Skeletal muscle satellite cell (primary cell): ENCODE data around the gene GJC2.
A peak's percentile ranks its signal among the peaks of the same experiment; 100 is the strongest.

Experiments used
- H3K27me3 ChIP-seq: 2 replicates; pipeline ENCODE4 v1.7.0; 2013; ENCODE audit warnings: low read length; ENCODE audit not compliant: control insufficient read depth, insufficient read depth
- H3K36me3 ChIP-seq: 2 replicates; pipeline ENCODE4 v1.7.0; 2013; ENCODE audit warnings: mild to moderate bottlenecking, control low read depth, low read length; ENCODE audit not compliant: insufficient read depth
- H3K4me1 ChIP-seq: 2 replicates; pipeline ENCODE4 v1.7.0; 2013; ENCODE audit warnings: low read length; ENCODE audit not compliant: control insufficient read depth, insufficient read depth
- H3K4me2 ChIP-seq: 2 replicates; pipeline ENCODE4 v1.7.0; 2013; ENCODE audit warnings: mild to moderate bottlenecking, low read length
- H3K4me3 ChIP-seq: 2 replicates; pipeline ENCODE4 v1.7.0; 2013; ENCODE audit warnings: low read length
- H3K9ac ChIP-seq: 2 replicates; pipeline ENCODE4 v1.7.0; 2013; ENCODE audit warnings: mild to moderate bottlenecking, low read depth, low read length, moderate library complexity
- H3K9me3 ChIP-seq: replicated peaks from 2 replicates; pipeline ENCODE4 v1.7.0; 2013; ENCODE audit warnings: mild to moderate bottlenecking, control low read depth, low read length

GJC2 gene

GRCh38 chr1:228147151-228147693, 2.5 kb upstream of the GJC2 start:
- Histone ChIP-seq H3K4me2 (no peak overlapping the region), H3K27me3 (no peaks in the 10 kb centered on the region), H3K36me3 (peaks cover 59% of the 10 kb centered on the region), H3K9me3 (no peaks in the 10 kb centered on the region), H3K4me1 (peaks cover 55% of the 10 kb centered on the region), H3K4me3 (no peak overlapping the region), H3K9ac (no peak overlapping the region)

- Histone ChIP-seq H3K36me3 (peaks cover 59% of the 10 kb centered on the region), H3K9ac (no peak overlapping the region), H3K27me3 (no peaks in the 10 kb centered on the region), H3K4me2 (no peak overlapping the region), H3K9me3 (no peaks in the 10 kb centered on the region), H3K4me1 (peaks cover 50% of the 10 kb centered on the region), H3K4me3 (no peak overlapping the region)
Measured at GRCh38 chr1:228147768-228148167, 2.0 kb upstream of the GJC2 start.

- H3K9ac ChIP-seq: no peak overlapping the region
- peaks cover 44% of the 10 kb centered on the region for H3K4me1 ChIP-seq
- no peaks in the 10 kb centered on the region for H3K9me3 ChIP-seq
- no peak overlapping the region for H3K4me3 ChIP-seq
- no peaks in the 10 kb centered on the region for H3K27me3 ChIP-seq
- no peak overlapping the region for H3K4me2 ChIP-seq
- H3K36me3 ChIP-seq: peaks cover 57% of the 10 kb centered on the region
Measured at GRCh38 chr1:228148196-228148861, 1.4 kb upstream of the GJC2 start.

GRCh38 chr1:228148935-228149405, 760 bp upstream of the GJC2 start:
- H3K36me3 ChIP-seq: peaks cover 54% of the 10 kb centered on the region
- no peaks in the 10 kb centered on the region for H3K27me3 ChIP-seq
- H3K4me1 ChIP-seq: peaks cover 38% of the 10 kb centered on the region
- H3K4me2 ChIP-seq: no peak overlapping the region
- H3K4me3 ChIP-seq: no peak overlapping the region
- H3K9me3 ChIP-seq: no peaks in the 10 kb centered on the region
- H3K9ac ChIP-seq: peak overlapping the region; percentile 4

GRCh38 chr1:228150120-228150460, 360 bp downstream of the GJC2 start:
- H3K36me3 ChIP-seq: peaks cover 44% of the 10 kb centered on the region
- H3K4me3 ChIP-seq: no peak overlapping the region
- peak overlapping the region; percentile 31 for H3K9ac ChIP-seq
- H3K27me3 ChIP-seq: no peaks in the 10 kb centered on the region
- H3K4me2 ChIP-seq: peak overlapping the region; percentile 0
- peaks cover 33% of the 10 kb centered on the region for H3K4me1 ChIP-seq
- H3K9me3 ChIP-seq: no peaks in the 10 kb centered on the region

GRCh38 chr1:228150461-228151179, 890 bp downstream of the GJC2 start:
- H3K4me3 ChIP-seq: no peak overlapping the region
- H3K36me3 ChIP-seq: peaks cover 39% of the 10 kb centered on the region
- peak overlapping the region; percentile 31 for H3K9ac ChIP-seq
- H3K27me3 ChIP-seq: no peaks in the 10 kb centered on the region
- no peaks in the 10 kb centered on the region for H3K9me3 ChIP-seq
- peaks cover 33% of the 10 kb centered on the region for H3K4me1 ChIP-seq
- peak overlapping the region; percentile 26 for H3K4me2 ChIP-seq

GRCh38 chr1:228151180-228151925, 1.6 kb downstream of the GJC2 start:
- Histone ChIP-seq H3K27me3 (no peaks in the 10 kb centered on the region), H3K36me3 (peaks cover 32% of the 10 kb centered on the region), H3K4me3 (no peak overlapping the region), H3K4me1 (peaks cover 33% of the 10 kb centered on the region), H3K4me2 (no peak overlapping the region), H3K9ac (no peak overlapping the region), H3K9me3 (no peaks in the 10 kb centered on the region)

GRCh38 chr1:228152097-228152917, 2.6 kb downstream of the GJC2 start:
- H3K9ac ChIP-seq: no peak overlapping the region
- H3K9me3 ChIP-seq: no peaks in the 10 kb centered on the region
- no peaks in the 10 kb centered on the region for H3K27me3 ChIP-seq
- no peak overlapping the region for H3K4me3 ChIP-seq
- H3K36me3 ChIP-seq: peaks cover 24% of the 10 kb centered on the region
- no peak overlapping the region for H3K4me2 ChIP-seq
- peaks cover 33% of the 10 kb centered on the region for H3K4me1 ChIP-seq

- H3K27me3 ChIP-seq: peaks cover 2% of the 10 kb centered on the region
- peaks cover 33% of the 10 kb centered on the region for H3K4me1 ChIP-seq
- no peak overlapping the region for H3K4me2 ChIP-seq
- H3K9ac ChIP-seq: no peak overlapping the region
- no peaks in the 10 kb centered on the region for H3K9me3 ChIP-seq
- H3K36me3 ChIP-seq: peaks cover 18% of the 10 kb centered on the region
- H3K4me3 ChIP-seq: no peak overlapping the region
Measured at GRCh38 chr1:228152918-228153258, 3.2 kb downstream of the GJC2 start.

- H3K27me3 ChIP-seq: peaks cover 10% of the 10 kb centered on the region
- no peaks in the 10 kb centered on the region for H3K9me3 ChIP-seq
- no peak overlapping the region for H3K9ac ChIP-seq
- H3K4me1 ChIP-seq: peaks cover 22% of the 10 kb centered on the region
- no peak overlapping the region for H3K4me2 ChIP-seq
- H3K4me3 ChIP-seq: no peak overlapping the region
- peaks cover 6% of the 10 kb centered on the region for H3K36me3 ChIP-seq
Measured at GRCh38 chr1:228154021-228154669, 4.4 kb downstream of the GJC2 start.
